HepG2 (cell line): ENCODE data around the gene BAG3. TPM values are rescaled to one million over a fixed set of nuclear protein-coding genes. Genes with fewer than 3 reads are reported as not detected.

Source experiments
- ATAC-seq: fragments of 200-7000 bp; cut with Tn5 transposase; 3 replicates; pipeline ENCODE4 v1.9.1; 2020; ENCODE audit warnings: mild to moderate bottlenecking, moderate library complexity
- BruUV-seq: library from RNA; stranded (reverse); fragments of 400-500 nt; replicated peaks from 2 replicates; lab custom pipeline; 2021; lab: Mats Ljungman, UMichigan
- CTCF ChIA-PET: fragments of 300-600 bp; formaldehyde crosslinking; extraction: SDS; loops from one replicate; lab custom pipeline; 2021; ENCODE audit warnings: low total read pairs, inconsistent platforms, low intra/inter-chr PET ratio; lab: Yijun Ruan, JAX
- POLR2A ChIA-PET: fragments of 350-600 bp; sonication (Branson Sonifier 250); formaldehyde crosslinking; loops from one replicate; lab custom pipeline; 2020; ENCODE audit warnings: antibody characterized with exemption, inconsistent platforms; lab: Yijun Ruan, JAX
- DNase-seq: peaks from one replicate; pipeline ENCODE4 v3.0.0-alpha.2; 2015; ENCODE audit warnings: low spot score
- FAIRE-seq: peaks from 3 replicates; lab custom pipeline; 2011; peaks lifted over from hg19 to GRCh38; lab: Jason Lieb, UNC
- H2AFZ ChIP-seq: one replicate; pipeline ENCODE4 v1.6.1; 2011; ENCODE audit warnings: low read length, inconsistent platforms
- H3K27ac ChIP-seq: fragments of 300-600 bp; 3 replicates; pipeline ENCODE4 v1.8.0; 2011; ENCODE audit warnings: mixed run types, mild to moderate bottlenecking, mixed read lengths, low read length, inconsistent platforms; ENCODE audit not compliant: insufficient read depth; ENCODE audit errors: extremely low read length
- H3K27me3 ChIP-seq, 2 experiments: fragments of 200-600 bp in 1 of 2; 2 replicates in 1 of 2; 3 replicates in 1 of 2; pipeline versions ENCODE4 v1.6.0 to v1.8.0; 2011; ENCODE audit warnings: low read length in 2 of 2, mild to moderate bottlenecking in 2 of 2, moderate library complexity in 2 of 2, inconsistent platforms in 1 of 2; ENCODE audit not compliant: insufficient read depth in 2 of 2, control insufficient read depth in 1 of 2
- H3K36me3 ChIP-seq, 2 experiments: fragments of 200-600 bp in 1 of 2; replicated peaks in 1 of 2; 2 replicates in 1 of 2; 3 replicates in 1 of 2; pipeline versions ENCODE4 v1.5.1 to v1.8.0; 2011; ENCODE audit warnings: low read length in 2 of 2, inconsistent platforms in 1 of 2; ENCODE audit not compliant: insufficient read depth in 2 of 2, control insufficient read depth in 1 of 2
- H3K4me1 ChIP-seq: 2 replicates; pipeline ENCODE4 v1.5.1; 2012; ENCODE audit warnings: low read length, inconsistent platforms; ENCODE audit not compliant: insufficient read depth
- H3K4me2 ChIP-seq: 2 replicates; pipeline ENCODE4 v1.6.0; 2011; ENCODE audit warnings: low read depth, low read length, inconsistent platforms
- H3K4me3 ChIP-seq, 3 experiments: fragments of 200-600 bp in 1 of 3; sonication (generic), shearing (Covaris generic) in 1 of 3; replicated peaks in 1 of 3; 2 replicates each; pipeline ENCODE4 v1.5.1; 2011 to 2016; ENCODE audit warnings: low read length in 3 of 3, inconsistent platforms in 2 of 3, low read depth in 2 of 3, mild to moderate bottlenecking in 2 of 3, control low read depth in 1 of 3, mixed read lengths in 1 of 3; ENCODE audit not compliant: insufficient read depth in 1 of 3
- H3K79me2 ChIP-seq: one replicate; pipeline ENCODE4 v1.6.1; 2011; ENCODE audit warnings: low read length, inconsistent platforms; ENCODE audit not compliant: insufficient read depth
- H3K9ac ChIP-seq: 2 replicates; pipeline ENCODE4 v1.6.0; 2011; ENCODE audit warnings: mild to moderate bottlenecking, low read depth, low read length, inconsistent platforms; ENCODE audit not compliant: insufficient read depth
- H3K9me3 ChIP-seq: 2 replicates; pipeline ENCODE4 v1.5.1; 2012; ENCODE audit warnings: mild to moderate bottlenecking, low read length
- H4K20me1 ChIP-seq: 2 replicates; pipeline ENCODE4 v1.6.0; 2011; ENCODE audit warnings: inconsistent platforms, mild to moderate bottlenecking, low read length, moderate library complexity; ENCODE audit not compliant: insufficient read depth
- MAFF ChIP-seq: IDR thresholded peaks from 2 replicates; pipeline ENCODE4 v1.6.1; 2011; ENCODE audit warnings: low read depth, low read length, improper control_type of control experiment
- ONECUT2 ChIP-seq: sonication (generic); formaldehyde crosslinking; IDR thresholded peaks from 2 replicates; pipeline ENCODE4 v1.4.0; 2020; ENCODE audit warnings: missing genetic modification reagents
- WGBS: methylation state at CpG from one replicate; pipeline ENCODE4 v1.1.6; 2017; ENCODE audit warnings: low lambda C conversion rate; 5-methylcytosine and 5-hydroxymethylcytosine counted together
- in situ Hi-C: cut with HindIII; loops from 2 replicates; pipeline ENCODE4 v1.10.0; 2017; ENCODE audit warnings: low pct_unique_long_range_greater_than_20kb; ENCODE audit not compliant: extremely low pct_ligation_motif_present
- intact Hi-C: fragments of 100-400 bp; cut with micrococcal nuclease; formaldehyde crosslinking; loops from one replicate; pipeline ENCODE4 v1.10.0; 2022; ENCODE audit not compliant: unreplicated experiment
- polyA plus RNA-seq, 8 experiments: library from polyadenylated mRNA; depleted of rRNA in 3 of 8; stranded (reverse) in 7 of 8; unstranded in 1 of 8; fragments of >200 nt; fragmentation: Illumina TruSeq in 4 of 8; extraction: Trizol in 4 of 8; gene quantifications; 2 replicates each; pipeline versions ENCODE4 v1.2.1 to v1.2.3, GENCODE V29; 2011 to 2016; ENCODE audit warnings: low read depth in 4 of 8, missing spikeins in 1 of 8, mixed read lengths in 1 of 8; ENCODE audit not compliant: insufficient read depth in 1 of 8
- total RNA-seq, 5 experiments: library from RNA; depleted of rRNA; stranded (reverse); fragments of >200 nt; fragmentation: Illumina TruSeq; extraction: Trizol; gene quantifications; 2 replicates each; pipeline ENCODE4 v1.2.3, GENCODE V29; 2016; ENCODE audit warnings: low read depth in 1 of 5
- TF ChIP-seq, protein P1 (sequence below): sonication (generic); formaldehyde crosslinking; IDR thresholded peaks from 2 replicates; pipeline ENCODE4 v1.4.0; 2020; ENCODE audit warnings: mild to moderate bottlenecking, missing genetic modification reagents, borderline replicate concordance
- TF ChIP-seq, protein P2 (sequence below): sonication (generic); formaldehyde crosslinking; IDR thresholded peaks from 2 replicates; pipeline ENCODE4 v1.5.1; 2020; ENCODE audit warnings: mild to moderate bottlenecking, missing genetic modification reagents

BAG3 gene
- total and polyA plus RNA-seq, 2 of the 13 experiments (the other 11 are each of a cell fraction or from before 2014, with no cell fraction given) = 2.9 to 6.7 TPM

- no peak overlapping the region for H3K9ac ChIP-seq
- H3K4me2 ChIP-seq = no peak overlapping the region
- no peak overlapping the region for H3K27ac ChIP-seq
- in situ Hi-C loops = loop anchor here (5.0 to 25.0 kb wide), 2 partner anchors 168 to 648 kb away; no protein-coding TSS in a partner anchor
- no TSS peak for BruUV-seq
- ATAC-seq (no peak), FAIRE-seq (no peak), DNase-seq (no peak)
- H2AFZ ChIP-seq = no peak overlapping the region
- no peaks in the 10 kb centered on the region for H3K36me3 ChIP-seq
- intact Hi-C loops = no loop called here
- 89% methylated on average over 6 of the region's 6 CpGs for WGBS
- CTCF ChIA-PET = no interaction called here
- POLR2A ChIA-PET = no interaction called here
- H3K4me3 ChIP-seq = no peak overlapping the region
- peaks cover 37% of the 10 kb centered on the region for H3K4me1 ChIP-seq
- no peaks in the 10 kb centered on the region; a peak in 1 of 5 replicates for H3K27me3 ChIP-seq
- no peaks in the 10 kb centered on the region for H3K9me3 ChIP-seq
- TF ChIP-seq, protein P1, sequence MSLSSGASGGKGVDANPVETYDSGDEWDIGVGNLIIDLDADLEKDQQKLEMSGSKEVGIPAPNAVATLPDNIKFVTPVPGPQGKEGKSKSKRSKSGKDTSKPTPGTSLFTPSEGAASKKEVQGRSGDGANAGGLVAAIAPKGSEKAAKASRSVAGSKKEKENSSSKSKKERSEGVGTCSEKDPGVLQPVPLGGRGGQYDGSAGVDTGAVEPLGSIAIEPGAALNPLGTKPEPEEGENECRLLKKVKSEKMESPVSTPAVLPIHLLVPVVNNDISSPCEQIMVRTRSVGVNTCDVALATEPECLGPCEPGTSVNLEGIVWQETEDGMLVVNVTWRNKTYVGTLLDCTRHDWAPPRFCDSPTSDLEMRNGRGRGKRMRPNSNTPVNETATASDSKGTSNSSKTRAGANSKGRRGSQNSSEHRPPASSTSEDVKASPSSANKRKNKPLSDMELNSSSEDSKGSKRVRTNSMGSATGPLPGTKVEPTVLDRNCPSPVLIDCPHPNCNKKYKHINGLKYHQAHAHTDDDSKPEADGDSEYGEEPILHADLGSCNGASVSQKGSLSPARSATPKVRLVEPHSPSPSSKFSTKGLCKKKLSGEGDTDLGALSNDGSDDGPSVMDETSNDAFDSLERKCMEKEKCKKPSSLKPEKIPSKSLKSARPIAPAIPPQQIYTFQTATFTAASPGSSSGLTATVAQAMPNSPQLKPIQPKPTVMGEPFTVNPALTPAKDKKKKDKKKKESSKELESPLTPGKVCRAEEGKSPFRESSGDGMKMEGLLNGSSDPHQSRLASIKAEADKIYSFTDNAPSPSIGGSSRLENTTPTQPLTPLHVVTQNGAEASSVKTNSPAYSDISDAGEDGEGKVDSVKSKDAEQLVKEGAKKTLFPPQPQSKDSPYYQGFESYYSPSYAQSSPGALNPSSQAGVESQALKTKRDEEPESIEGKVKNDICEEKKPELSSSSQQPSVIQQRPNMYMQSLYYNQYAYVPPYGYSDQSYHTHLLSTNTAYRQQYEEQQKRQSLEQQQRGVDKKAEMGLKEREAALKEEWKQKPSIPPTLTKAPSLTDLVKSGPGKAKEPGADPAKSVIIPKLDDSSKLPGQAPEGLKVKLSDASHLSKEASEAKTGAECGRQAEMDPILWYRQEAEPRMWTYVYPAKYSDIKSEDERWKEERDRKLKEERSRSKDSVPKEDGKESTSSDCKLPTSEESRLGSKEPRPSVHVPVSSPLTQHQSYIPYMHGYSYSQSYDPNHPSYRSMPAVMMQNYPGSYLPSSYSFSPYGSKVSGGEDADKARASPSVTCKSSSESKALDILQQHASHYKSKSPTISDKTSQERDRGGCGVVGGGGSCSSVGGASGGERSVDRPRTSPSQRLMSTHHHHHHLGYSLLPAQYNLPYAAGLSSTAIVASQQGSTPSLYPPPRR (CRISPR knock-in tag) = no peak
- no peak for TF ChIP-seq MAFF
- TF ChIP-seq ONECUT2 (CRISPR knock-in tag) = no peak
- TF ChIP-seq, protein P2, sequence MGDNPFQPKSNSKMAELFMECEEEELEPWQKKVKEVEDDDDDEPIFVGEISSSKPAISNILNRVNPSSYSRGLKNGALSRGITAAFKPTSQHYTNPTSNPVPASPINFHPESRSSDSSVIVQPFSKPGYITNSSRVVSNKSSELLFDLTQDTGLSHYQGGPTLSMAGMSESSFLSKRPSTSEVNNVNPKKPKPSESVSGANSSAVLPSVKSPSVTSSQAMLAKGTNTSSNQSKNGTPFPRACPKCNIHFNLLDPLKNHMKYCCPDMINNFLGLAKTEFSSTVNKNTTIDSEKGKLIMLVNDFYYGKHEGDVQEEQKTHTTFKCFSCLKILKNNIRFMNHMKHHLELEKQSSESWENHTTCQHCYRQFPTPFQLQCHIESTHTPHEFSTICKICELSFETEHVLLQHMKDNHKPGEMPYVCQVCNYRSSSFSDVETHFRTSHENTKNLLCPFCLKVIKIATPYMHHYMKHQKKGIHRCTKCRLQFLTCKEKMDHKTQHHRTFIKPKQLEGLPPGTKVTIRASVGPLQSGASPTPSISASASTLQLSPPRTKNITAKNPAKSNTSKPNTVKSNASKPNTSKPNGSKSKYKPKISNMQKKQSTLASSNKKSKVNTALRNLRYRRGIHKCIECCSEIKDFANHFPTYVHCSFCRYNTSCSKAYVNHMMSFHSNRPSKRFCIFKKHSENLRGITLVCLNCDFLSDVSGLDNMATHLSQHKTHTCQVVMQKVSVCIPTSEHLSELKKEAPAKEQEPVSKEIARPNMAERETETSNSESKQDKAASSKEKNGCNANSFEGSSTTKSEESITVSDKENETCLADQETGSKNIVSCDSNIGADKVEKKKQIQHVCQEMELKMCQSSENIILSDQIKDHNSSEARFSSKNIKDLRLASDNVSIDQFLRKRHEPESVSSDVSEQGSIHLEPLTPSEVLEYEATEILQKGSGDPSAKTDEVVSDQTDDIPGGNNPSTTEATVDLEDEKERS = no peak
- no peaks in the 10 kb centered on the region for H4K20me1 ChIP-seq
- no peaks in the 10 kb centered on the region for H3K79me2 ChIP-seq
Observed at GRCh38 chr10:119689016-119689580, 37.9 kb downstream of the BAG3 start.
